Epithelial cell of esophagus (primary cell): ENCODE measurements around the gene UQCC2.

Experiments
- DNase-seq: peaks from one replicate; pipeline ENCODE4 v3.0.0; 2010; ENCODE audit warnings: low read depth
- H3K4me3 ChIP-seq: 2 replicates; pipeline ENCODE4 v1.5.1; 2011; ENCODE audit warnings: mild to moderate bottlenecking, low read length, control low read depth
- TF ChIP-seq, protein P1 (sequence below): IDR thresholded peaks from 2 replicates; pipeline ENCODE4 v1.5.1; 2011; ENCODE audit warnings: low read depth, mild to moderate bottlenecking, low read length, control low read depth, inconsistent platforms; ENCODE audit not compliant: insufficient read depth; ENCODE audit errors: missing control alignments

The UQCC2 gene

DNA sequence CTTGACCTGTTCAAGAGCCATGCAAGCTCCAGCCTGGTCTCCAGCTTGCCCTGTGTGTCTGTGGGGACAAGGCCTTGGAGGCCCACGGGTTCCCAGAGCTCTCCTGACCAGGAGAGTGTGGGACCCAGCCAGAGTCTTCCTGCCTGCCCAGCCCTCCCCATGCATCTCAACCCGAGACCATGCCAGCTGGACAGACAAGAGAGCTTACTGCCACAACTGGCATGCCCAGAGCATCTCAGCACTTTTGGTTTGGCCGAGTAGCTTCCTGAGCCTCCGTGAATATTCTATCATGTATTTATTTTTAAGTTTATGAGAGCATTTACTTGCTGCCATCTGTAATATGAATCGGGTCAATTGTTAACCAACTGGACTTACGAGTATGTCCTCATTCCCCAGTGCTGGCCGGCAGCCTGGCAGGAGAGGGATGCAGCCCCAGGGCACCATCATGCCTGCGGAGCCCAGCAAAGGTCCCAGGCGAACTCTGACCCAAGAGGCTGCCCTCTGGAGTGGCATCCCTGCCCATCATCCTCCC lies 20.3 kb upstream of the UQCC2 start:
- no peak overlapping the region for H3K4me3 ChIP-seq
- TF ChIP-seq, protein P1, sequence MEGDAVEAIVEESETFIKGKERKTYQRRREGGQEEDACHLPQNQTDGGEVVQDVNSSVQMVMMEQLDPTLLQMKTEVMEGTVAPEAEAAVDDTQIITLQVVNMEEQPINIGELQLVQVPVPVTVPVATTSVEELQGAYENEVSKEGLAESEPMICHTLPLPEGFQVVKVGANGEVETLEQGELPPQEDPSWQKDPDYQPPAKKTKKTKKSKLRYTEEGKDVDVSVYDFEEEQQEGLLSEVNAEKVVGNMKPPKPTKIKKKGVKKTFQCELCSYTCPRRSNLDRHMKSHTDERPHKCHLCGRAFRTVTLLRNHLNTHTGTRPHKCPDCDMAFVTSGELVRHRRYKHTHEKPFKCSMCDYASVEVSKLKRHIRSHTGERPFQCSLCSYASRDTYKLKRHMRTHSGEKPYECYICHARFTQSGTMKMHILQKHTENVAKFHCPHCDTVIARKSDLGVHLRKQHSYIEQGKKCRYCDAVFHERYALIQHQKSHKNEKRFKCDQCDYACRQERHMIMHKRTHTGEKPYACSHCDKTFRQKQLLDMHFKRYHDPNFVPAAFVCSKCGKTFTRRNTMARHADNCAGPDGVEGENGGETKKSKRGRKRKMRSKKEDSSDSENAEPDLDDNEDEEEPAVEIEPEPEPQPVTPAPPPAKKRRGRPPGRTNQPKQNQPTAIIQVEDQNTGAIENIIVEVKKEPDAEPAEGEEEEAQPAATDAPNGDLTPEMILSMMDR = no peak
- no peak for DNase-seq

DNA sequence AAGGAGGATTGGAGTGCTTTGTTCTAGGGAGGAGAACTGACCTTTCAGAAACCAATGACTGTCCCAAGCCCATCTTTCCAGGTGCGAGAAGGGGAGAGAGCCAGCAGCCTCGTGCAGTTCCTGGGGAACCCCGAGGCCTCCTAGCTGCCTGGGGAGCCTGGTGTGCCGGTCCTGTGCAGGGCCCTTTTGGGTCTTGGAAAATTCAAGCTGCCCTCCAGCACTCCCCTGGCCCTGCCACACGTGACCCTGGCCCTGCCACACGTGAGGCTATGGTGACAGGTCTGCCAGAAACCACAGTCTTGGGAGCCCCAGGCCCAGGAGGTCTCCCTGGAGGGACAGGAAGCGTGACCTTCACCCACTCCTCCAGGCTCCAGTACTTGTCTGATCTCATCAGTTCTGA lies 19.5 kb upstream of the UQCC2 start:
- DNase-seq = no peak

DNA sequence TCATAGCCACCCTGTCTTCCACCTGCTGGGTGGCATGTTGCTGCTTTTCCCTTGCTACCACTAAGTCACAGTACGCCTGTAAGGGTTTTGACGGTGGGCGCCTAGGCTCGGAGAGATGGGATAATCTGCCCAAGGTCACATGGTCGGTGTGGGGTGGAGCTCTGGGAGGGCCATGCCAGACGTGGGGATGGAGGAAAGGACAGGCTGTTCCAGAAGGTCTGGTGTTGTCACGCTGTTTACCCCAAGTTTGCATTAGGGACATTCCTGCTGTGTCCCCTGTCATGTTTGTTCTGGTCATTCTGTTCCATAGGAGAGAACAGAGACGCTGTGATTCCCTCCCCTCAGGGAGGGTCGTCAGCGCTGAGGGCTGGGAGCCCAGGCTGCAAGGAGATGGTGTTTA lies 19.1 kb upstream of the UQCC2 start:
- no peak for DNase-seq
- H3K4me3 ChIP-seq = no peak overlapping the region
- TF ChIP-seq, protein P1 = no peak

More for the DNA sequence above, 19.5 kb upstream of the UQCC2 start:
- H3K4me3 ChIP-seq = no peak overlapping the region
- TF ChIP-seq, protein P1 = no peak

DNA sequence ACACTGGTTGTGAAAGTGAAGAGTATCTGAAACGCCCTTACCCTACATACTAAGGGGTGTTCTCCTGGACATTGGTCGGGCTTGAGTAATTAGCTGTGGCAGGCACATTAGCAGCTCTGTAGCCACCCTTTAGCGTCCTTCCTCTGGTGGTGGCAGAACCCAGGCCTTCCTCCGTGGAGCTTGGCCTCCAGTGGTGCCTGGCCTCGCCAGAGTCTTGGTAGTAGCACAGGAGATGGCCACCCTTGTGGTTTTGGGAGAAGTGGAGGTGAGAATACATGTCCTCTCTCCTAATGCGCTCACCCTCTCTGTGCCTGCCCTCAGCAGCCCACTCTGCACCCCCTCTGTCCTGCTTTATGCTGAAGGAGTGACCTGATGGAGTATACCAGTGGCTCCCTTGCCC lies 17.6 kb upstream of the UQCC2 start:
- TF ChIP-seq, protein P1 = no peak
- no peak overlapping the region for H3K4me3 ChIP-seq

DNA sequence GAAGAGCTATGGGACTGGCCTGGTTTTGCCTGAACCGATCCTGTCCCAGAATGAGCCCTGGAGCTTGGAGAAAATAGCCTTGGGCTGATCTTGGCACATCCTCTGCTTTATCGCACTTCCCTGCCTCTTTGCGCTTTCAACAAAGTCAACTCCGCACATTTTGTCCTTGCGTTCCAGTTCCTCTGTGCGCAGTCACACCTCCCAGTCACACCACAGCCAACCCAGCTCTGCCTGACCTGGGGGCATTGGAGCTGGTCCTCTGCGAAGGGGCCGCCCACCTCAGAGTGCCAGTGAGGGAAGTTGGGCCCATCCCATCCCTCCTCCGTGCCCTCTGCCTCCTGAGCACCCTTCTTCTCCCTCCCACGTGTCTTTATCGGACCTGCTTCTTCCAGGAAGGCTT lies 16.9 kb upstream of the UQCC2 start:
- no peak for DNase-seq
- H3K4me3 ChIP-seq = no peak overlapping the region
- TF ChIP-seq, protein P1 = no peak

More for the DNA sequence above, 17.6 kb upstream of the UQCC2 start:
- DNase-seq = no peak

DNA sequence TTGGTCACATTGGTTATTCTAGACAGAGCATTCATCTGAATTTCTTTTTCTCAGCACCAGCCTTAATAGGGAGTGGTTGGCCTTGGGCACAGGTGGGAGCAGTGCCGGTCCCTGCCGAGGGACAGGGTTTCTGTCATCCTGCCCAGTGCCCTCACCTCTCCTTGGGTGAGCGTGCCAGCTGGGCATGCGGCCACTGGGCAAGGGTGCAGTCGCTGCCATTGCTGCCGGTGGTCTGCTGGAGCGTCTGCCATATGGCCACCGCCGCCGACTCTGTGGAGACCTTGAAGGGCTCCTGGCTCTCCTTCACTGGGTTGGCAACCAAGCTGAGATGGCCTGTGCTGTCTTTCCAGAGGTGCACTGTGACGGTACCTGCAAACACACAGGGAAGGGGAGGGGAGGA lies 16.4 kb upstream of the UQCC2 start:
- DNase-seq = no peak
- TF ChIP-seq, protein P1 = no peak

DNA sequence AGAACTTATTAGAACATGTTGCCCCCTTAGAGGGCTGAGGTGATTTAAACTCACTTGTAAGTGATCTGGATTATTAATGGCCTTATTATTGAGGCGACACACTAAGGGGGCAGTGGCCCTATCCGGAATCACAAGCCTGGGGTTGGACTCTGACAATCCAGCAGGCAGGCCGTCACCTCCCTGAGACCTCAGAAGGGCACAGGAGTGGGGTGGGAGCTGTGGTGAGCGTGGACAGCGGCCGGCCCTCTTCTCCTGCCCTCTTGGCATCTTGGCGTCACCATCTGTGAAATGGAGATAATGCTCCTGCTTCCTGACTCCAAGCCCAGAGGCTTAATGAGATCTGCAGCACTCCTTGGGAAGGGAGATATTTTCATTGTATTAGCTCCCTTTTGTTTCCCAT lies 15.6 kb upstream of the UQCC2 start:
- no peak overlapping the region for H3K4me3 ChIP-seq
- no peak for DNase-seq
- TF ChIP-seq, protein P1 = no peak

More for the DNA sequence above, 16.4 kb upstream of the UQCC2 start:
- no peak overlapping the region for H3K4me3 ChIP-seq
